ENCODE measurements around the gene IL11. TPM values are rescaled to one million over a fixed set of nuclear protein-coding genes. Genes with fewer than 3 reads are reported as not detected.

IL11 gene
- polyA plus RNA-seq, 2 of the 4 experiments (the other 2 are of a cell fraction) = 52.4 to 100.0 TPM

DNA sequence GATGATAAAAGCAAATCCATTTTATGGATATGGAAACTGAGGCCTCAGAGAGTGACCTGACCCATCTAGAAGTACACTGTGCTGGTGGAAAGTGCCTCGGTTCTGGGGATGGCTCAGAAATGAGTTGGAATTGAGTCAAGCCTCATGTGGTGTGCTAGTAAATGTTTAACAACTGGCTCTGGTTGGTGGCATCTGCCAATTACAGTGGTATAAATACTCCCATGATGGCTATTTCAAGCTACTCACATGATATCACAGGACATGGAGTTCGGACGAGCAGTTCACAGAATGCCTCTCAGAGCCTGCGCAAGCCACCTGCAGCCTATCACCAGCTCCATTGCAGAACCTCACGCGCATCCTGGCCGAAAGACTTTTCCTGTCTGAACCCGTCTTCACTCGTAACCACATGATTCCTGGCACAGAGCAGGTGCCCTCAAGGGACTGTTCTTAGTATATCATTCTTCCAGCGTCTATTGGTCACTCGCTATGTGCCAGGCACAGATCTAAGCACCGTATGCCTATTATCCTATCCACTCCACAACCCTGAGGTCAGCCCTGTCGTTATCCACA lies 54.2 kb downstream of the IL11 start:
- TF ChIP-seq, protein P1, sequence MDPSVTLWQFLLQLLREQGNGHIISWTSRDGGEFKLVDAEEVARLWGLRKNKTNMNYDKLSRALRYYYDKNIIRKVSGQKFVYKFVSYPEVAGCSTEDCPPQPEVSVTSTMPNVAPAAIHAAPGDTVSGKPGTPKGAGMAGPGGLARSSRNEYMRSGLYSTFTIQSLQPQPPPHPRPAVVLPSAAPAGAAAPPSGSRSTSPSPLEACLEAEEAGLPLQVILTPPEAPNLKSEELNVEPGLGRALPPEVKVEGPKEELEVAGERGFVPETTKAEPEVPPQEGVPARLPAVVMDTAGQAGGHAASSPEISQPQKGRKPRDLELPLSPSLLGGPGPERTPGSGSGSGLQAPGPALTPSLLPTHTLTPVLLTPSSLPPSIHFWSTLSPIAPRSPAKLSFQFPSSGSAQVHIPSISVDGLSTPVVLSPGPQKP (IDR thresholded peaks at IDR 0.05; ENCODE audit: low read depth, low read length) = no peak
- TF ChIP-seq USF2 (IDR thresholded peaks at IDR 0.05) = no peak
- TF ChIP-seq ZNF302 (CRISPR knock-in tag; IDR thresholded peaks at IDR 0.05) = no peak
- no peak for TF ChIP-seq RCOR1 (IDR thresholded peaks at IDR 0.05; ENCODE audit: low read depth, low read length)
- TF ChIP-seq KDM5A (IDR thresholded peaks at IDR 0.05) = no peak
- no peak for TF ChIP-seq EHF (CRISPR knock-in tag; IDR thresholded peaks at IDR 0.05)
- TF ChIP-seq CHD2 (IDR thresholded peaks at IDR 0.05; ENCODE audit: low read length, partially characterized antibody) = no peak
- no peak for TF ChIP-seq SMC3 (IDR thresholded peaks at IDR 0.05)
- TF ChIP-seq RFX5 (IDR thresholded peaks at IDR 0.05) = no peak
- no peak for TF ChIP-seq NPAS2 (CRISPR knock-in tag; IDR thresholded peaks at IDR 0.05; ENCODE audit: borderline replicate concordance)
- TF ChIP-seq CTCF (IDR thresholded peaks at IDR 0.05) = no peak
- TF ChIP-seq ESRRA (IDR thresholded peaks at IDR 0.05; ENCODE audit: borderline replicate concordance, low read length) = no peak
- TF ChIP-seq MAFK (IDR thresholded peaks at IDR 0.05; ENCODE audit: partially characterized antibody) = no peak
- TF ChIP-seq, protein P2, sequence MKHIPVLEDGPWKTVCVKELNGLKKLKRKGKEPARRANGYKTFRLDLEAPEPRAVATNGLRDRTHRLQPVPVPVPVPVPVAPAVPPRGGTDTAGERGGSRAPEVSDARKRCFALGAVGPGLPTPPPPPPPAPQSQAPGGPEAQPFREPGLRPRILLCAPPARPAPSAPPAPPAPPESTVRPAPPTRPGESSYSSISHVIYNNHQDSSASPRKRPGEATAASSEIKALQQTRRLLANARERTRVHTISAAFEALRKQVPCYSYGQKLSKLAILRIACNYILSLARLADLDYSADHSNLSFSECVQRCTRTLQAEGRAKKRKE (CRISPR knock-in tag; IDR thresholded peaks at IDR 0.05; ENCODE audit: low read depth) = no peak
- TF ChIP-seq EP300 (IDR thresholded peaks at IDR 0.05) = no peak
- no peak for TF ChIP-seq JUNB (IDR thresholded peaks at IDR 0.05)
- TF ChIP-seq MYC (IDR thresholded peaks at IDR 0.05; ENCODE audit: borderline replicate concordance, low read length) = no peak
- 83% methylated on average over 13 of the region's 13 CpGs for WGBS (ENCODE audit: missing lambda C conversion rate)

DNA sequence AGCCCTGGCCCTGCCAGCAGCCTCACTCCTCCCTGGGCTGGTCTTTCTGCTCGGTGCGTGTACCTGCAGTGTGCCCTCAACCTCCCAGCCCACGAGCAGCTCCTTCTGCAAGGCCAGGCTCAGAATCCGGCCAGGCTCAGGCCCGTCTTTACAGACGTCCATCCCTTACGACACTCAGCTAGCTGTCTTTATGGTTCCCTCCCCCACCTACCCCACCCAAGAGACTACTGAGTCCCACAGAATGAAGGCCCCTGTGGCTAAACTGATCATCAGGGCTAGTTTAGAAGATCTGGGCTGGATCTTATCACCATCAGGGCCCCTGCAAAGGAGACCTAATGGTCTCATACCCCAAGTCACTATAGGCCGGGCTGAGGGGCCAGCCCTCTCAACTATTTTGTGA lies 55.9 kb downstream of the IL11 start:
- no peak for FAIRE-seq
- POLR2A ChIA-PET = interaction anchor here (2.3 kb wide), 1 partner anchor 93 kb away, joined by 6 read pairs; the partner anchor contains the start of gene UBE2S
- 73% methylated on average over 8 of the region's 8 CpGs for WGBS (ENCODE audit: missing lambda C conversion rate)
- Histone ChIP-seq H3K27ac (no peak overlapping the region), H3K9me3 (no peaks in the 10 kb centered on the region), H3K4me1 (no peaks in the 10 kb centered on the region), H3K4me3 (no peak overlapping the region), H3K4me2 (no peak overlapping the region)
- CTCF ChIA-PET = interaction anchor here (0.7 to 21.1 kb wide), 4 partner anchors 11 to 104 kb away, joined by 3 to 306 read pairs (median 10); no protein-coding TSS in a partner anchor
- no peak for DNase-seq (ENCODE audit: low read depth in 1 of 2, low spot score in 1 of 2)
- ATAC-seq = peak in 1 of 2 experiments; percentile 12; a peak in 1 of 6 replicates
- TF ChIP-seq HOXB13 (CRISPR knock-in tag; IDR thresholded peaks at IDR 0.05; ENCODE audit: low read depth) (no peak), NPAS2 (CRISPR knock-in tag; IDR thresholded peaks at IDR 0.05; ENCODE audit: borderline replicate concordance) (no peak), ZC3H11A (IDR thresholded peaks at IDR 0.05) (no peak), NFE2L2 (conservative IDR thresholded peaks at IDR 0.05; ENCODE audit: low read length) (no peak), ZSCAN20 (CRISPR knock-in tag; IDR thresholded peaks at IDR 0.05) (no peak), TFCP2L1 (CRISPR knock-in tag; IDR thresholded peaks at IDR 0.05) (no peak), TP53 (CRISPR knock-in tag; IDR thresholded peaks at IDR 0.05) (no peak), SREBF2 (IDR thresholded peaks at IDR 0.05) (no peak), POLR2AphosphoS2 (conservative IDR thresholded peaks at IDR 0.05; ENCODE audit: low read length) (no peak), POLR2A (IDR thresholded peaks at IDR 0.05; ENCODE audit: low read length) (no peak), CEBPB (IDR thresholded peaks at IDR 0.05) (no peak), MAX (IDR thresholded peaks at IDR 0.05) (no peak), NR3C1 (IDR thresholded peaks at IDR 0.05) (no peak), HES2 (IDR thresholded peaks at IDR 0.05) (no peak), RAD21 (conservative IDR thresholded peaks at IDR 0.05 in 1 of 2, IDR thresholded peaks at IDR 0.05 in 1 of 2) (no peak)
- TF ChIP-seq, protein P1 (IDR thresholded peaks at IDR 0.05; ENCODE audit: low read depth, low read length) = no peak

More for the DNA sequence above, 54.2 kb downstream of the IL11 start:
- H3K4me1 ChIP-seq = no peaks in the 10 kb centered on the region
- CTCF ChIA-PET = interaction anchor here (0.7 to 21.1 kb wide), 5 partner anchors 9 to 102 kb away, joined by 3 to 306 read pairs (median 4); partner anchors contain the start of genes KMT5C and TMEM150B
- H3K4me3 ChIP-seq = no peak overlapping the region
- H3K4me2 ChIP-seq = no peak overlapping the region
- ATAC-seq (no peak), DNase-seq (ENCODE audit: low read depth in 1 of 2, low spot score in 1 of 2) (no peak), FAIRE-seq (no peak)
- no peaks in the 10 kb centered on the region for H3K9me3 ChIP-seq
- H3K27ac ChIP-seq = no peak overlapping the region
- POLR2A ChIA-PET = no interaction called here
